ENCODE results near the gene SNX13.

SNX13 gene

GRCh38 chr7:17870406-17870805 lies 69.9 kb downstream of the SNX13 start:
- in situ Hi-C loops (cut with HindIII; ENCODE audit: low pct_ligation_motif_present, low pct_unique_long_range_greater_than_20kb, low sequenced_read_pairs), result no loop called here
- DNase-seq, result no peak

- DNase-seq, result no peak
- in situ Hi-C loops (cut with HindIII; ENCODE audit: low pct_ligation_motif_present, low pct_unique_long_range_greater_than_20kb, low sequenced_read_pairs), result no loop called here
These were observed 76.5 kb downstream of the SNX13 start for GRCh38 chr7:17863809-17864143.

- in situ Hi-C loops (cut with HindIII; ENCODE audit: low pct_ligation_motif_present, low pct_unique_long_range_greater_than_20kb, low sequenced_read_pairs), result no loop called here
- no peak for DNase-seq
These were observed 77.0 kb downstream of the SNX13 start for GRCh38 chr7:17863095-17863808.

GRCh38 chr7:17856251-17856650 lies 84.0 kb downstream of the SNX13 start:
- no peak for DNase-seq
- in situ Hi-C loops (cut with HindIII; ENCODE audit: low pct_ligation_motif_present, low pct_unique_long_range_greater_than_20kb, low sequenced_read_pairs), result no loop called here

- in situ Hi-C loops (cut with HindIII; ENCODE audit: low pct_ligation_motif_present, low pct_unique_long_range_greater_than_20kb, low sequenced_read_pairs), result no loop called here
- no peak for DNase-seq
These were observed 85.1 kb downstream of the SNX13 start for GRCh38 chr7:17855202-17855601.

GRCh38 chr7:17854261-17855047 lies 85.8 kb downstream of the SNX13 start:
- in situ Hi-C loops (cut with HindIII; ENCODE audit: low pct_ligation_motif_present, low pct_unique_long_range_greater_than_20kb, low sequenced_read_pairs), result no loop called here
- no peak for DNase-seq

- no peak for DNase-seq
- in situ Hi-C loops (cut with HindIII; ENCODE audit: low pct_ligation_motif_present, low pct_unique_long_range_greater_than_20kb, low sequenced_read_pairs), result no loop called here
These were observed 87.9 kb downstream of the SNX13 start for GRCh38 chr7:17852361-17852760.

GRCh38 chr7:17849504-17849903 lies 90.8 kb downstream of the SNX13 start:
- in situ Hi-C loops (cut with HindIII; ENCODE audit: low pct_ligation_motif_present, low pct_unique_long_range_greater_than_20kb, low sequenced_read_pairs), result no loop called here
- DNase-seq, result no peak

GRCh38 chr7:17848516-17848915 lies 91.8 kb downstream of the SNX13 start:
- DNase-seq, result no peak
- in situ Hi-C loops (cut with HindIII; ENCODE audit: low pct_ligation_motif_present, low pct_unique_long_range_greater_than_20kb, low sequenced_read_pairs), result no loop called here

- no peak for DNase-seq
- in situ Hi-C loops (cut with HindIII; ENCODE audit: low pct_ligation_motif_present, low pct_unique_long_range_greater_than_20kb, low sequenced_read_pairs), result no loop called here
These were observed 93.4 kb downstream of the SNX13 start for GRCh38 chr7:17846935-17847334.

GRCh38 chr7:17845197-17845547 lies 95.1 kb downstream of the SNX13 start:
- no peak for DNase-seq
- in situ Hi-C loops (cut with HindIII; ENCODE audit: low pct_ligation_motif_present, low pct_unique_long_range_greater_than_20kb, low sequenced_read_pairs), result no loop called here

GRCh38 chr7:17844514-17845196 lies 95.6 kb downstream of the SNX13 start:
- in situ Hi-C loops (cut with HindIII; ENCODE audit: low pct_ligation_motif_present, low pct_unique_long_range_greater_than_20kb, low sequenced_read_pairs), result no loop called here
- no peak for DNase-seq

GRCh38 chr7:17844022-17844421 lies 96.3 kb downstream of the SNX13 start:
- no peak for DNase-seq
- in situ Hi-C loops (cut with HindIII; ENCODE audit: low pct_ligation_motif_present, low pct_unique_long_range_greater_than_20kb, low sequenced_read_pairs), result no loop called here

GRCh38 chr7:17843041-17843440 lies 97.3 kb downstream of the SNX13 start:
- in situ Hi-C loops (cut with HindIII; ENCODE audit: low pct_ligation_motif_present, low pct_unique_long_range_greater_than_20kb, low sequenced_read_pairs), result no loop called here

GRCh38 chr7:17832820-17833355 lies 107.4 kb downstream of the SNX13 start:
- in situ Hi-C loops (cut with HindIII; ENCODE audit: low pct_ligation_motif_present, low pct_unique_long_range_greater_than_20kb, low sequenced_read_pairs), result no loop called here
- DNase-seq, result no peak

More at GRCh38 chr7:17843041-17843440, 97.3 kb downstream of the SNX13 start:
- DNase-seq, result no peak

GRCh38 chr7:17832242-17832641 lies 108.1 kb downstream of the SNX13 start:
- DNase-seq, result no peak
- in situ Hi-C loops (cut with HindIII; ENCODE audit: low pct_ligation_motif_present, low pct_unique_long_range_greater_than_20kb, low sequenced_read_pairs), result no loop called here

GRCh38 chr7:17830206-17830605 lies 110.1 kb downstream of the SNX13 start:
- DNase-seq, result no peak
- in situ Hi-C loops (cut with HindIII; ENCODE audit: low pct_ligation_motif_present, low pct_unique_long_range_greater_than_20kb, low sequenced_read_pairs), result no loop called here

GRCh38 chr7:17829001-17829400 lies 111.3 kb downstream of the SNX13 start:
- in situ Hi-C loops (cut with HindIII; ENCODE audit: low pct_ligation_motif_present, low pct_unique_long_range_greater_than_20kb, low sequenced_read_pairs), result no loop called here
- DNase-seq, result no peak

GRCh38 chr7:17822547-17823173 lies 117.6 kb downstream of the SNX13 start:
- no peak for DNase-seq
- in situ Hi-C loops (cut with HindIII; ENCODE audit: low pct_ligation_motif_present, low pct_unique_long_range_greater_than_20kb, low sequenced_read_pairs), result no loop called here

Measured in ACHN (cell line).